ENCODE data around the gene BLOC1S1. TPM values are rescaled to one million over a fixed set of nuclear protein-coding genes. Genes with fewer than 3 reads are reported as not detected.

The BLOC1S1 gene
- polyA plus RNA-seq, 1 donor: 101 TPM

- DNase-seq: peak; percentile 76
Measured at GRCh38 chr12:55707841-55708694, 7.8 kb upstream of the BLOC1S1 start, which contains the start of gene ITGA7. TSS of gene ITGA7 (minus strand) at chr12:55707904. CDS start at chr12:55707682, 222 bp downstream.

- DNase-seq: no peak
Measured at GRCh38 chr12:55708695-55709233, 7.1 kb upstream of the BLOC1S1 start.

- no peak for DNase-seq
Measured at GRCh38 chr12:55711786-55712553, 3.9 kb upstream of the BLOC1S1 start.

- DNase-seq: no peak
Measured at GRCh38 chr12:55712700-55713415, 3.0 kb upstream of the BLOC1S1 start.

- no peak for DNase-seq
Measured at GRCh38 chr12:55713721-55714120, 2.1 kb upstream of the BLOC1S1 start.

- DNase-seq: no peak
Measured at GRCh38 chr12:55715169-55715764, 579 bp upstream of the BLOC1S1 start.

- DNase-seq: no peak
Measured at GRCh38 chr12:55716582-55716957, 724 bp downstream of the BLOC1S1 start.

- DNase-seq: no peak
Measured at GRCh38 chr12:55717011-55718007, 1.5 kb downstream of the BLOC1S1 start.

- DNase-seq: no peak
Measured at GRCh38 chr12:55718015-55718414, 2.2 kb downstream of the BLOC1S1 start.

GRCh38 chr12:55718624-55719275 lies 2.9 kb downstream of the BLOC1S1 start:
- DNase-seq: no peak

- DNase-seq: no peak
Measured at GRCh38 chr12:55719371-55719770, 3.5 kb downstream of the BLOC1S1 start.

GRCh38 chr12:55720071-55720564 lies 4.3 kb downstream of the BLOC1S1 start, which contains the start of gene RDH5:
TSS of gene RDH5 (plus strand) at chr12:55720393. CDS start at chr12:55721185, 792 bp downstream.
- no peak for DNase-seq

- DNase-seq: no peak
Measured at GRCh38 chr12:55720894-55721444, 5.1 kb downstream of the BLOC1S1 start.

- no peak for DNase-seq
Measured at GRCh38 chr12:55721601-55722213, 5.9 kb downstream of the BLOC1S1 start.

GRCh38 chr12:55722948-55723347 lies 7.1 kb downstream of the BLOC1S1 start:
- DNase-seq: no peak

- no peak for DNase-seq
Measured at GRCh38 chr12:55723516-55724225, 7.8 kb downstream of the BLOC1S1 start.

GRCh38 chr12:55724226-55724939 lies 8.5 kb downstream of the BLOC1S1 start:
- no peak for DNase-seq

GRCh38 chr12:55724940-55725309 lies 9.1 kb downstream of the BLOC1S1 start:
- DNase-seq: no peak

All from left kidney (tissue), 2 donors.